GM23248 (cell line): Measurements from ENCODE around the gene TUSC2.

Experiments used
- EZH2 ChIP-seq: fragments of 200-600 bp; sonication (generic); IDR thresholded peaks from 2 replicates; pipeline ENCODE4 v1.6.1; 2018; ENCODE audit warnings: antibody characterized with exemption, mild to moderate bottlenecking; ENCODE audit not compliant: insufficient read depth, poor library complexity, severe bottlenecking
- EZH2phosphoT487 ChIP-seq: fragments of 200-600 bp; sonication (generic); IDR thresholded peaks from 2 replicates; pipeline ENCODE4 v1.6.1; 2018; ENCODE audit warnings: antibody characterized with exemption, moderate library complexity, mild to moderate bottlenecking, low read depth; ENCODE audit not compliant: insufficient read depth

DNA sequence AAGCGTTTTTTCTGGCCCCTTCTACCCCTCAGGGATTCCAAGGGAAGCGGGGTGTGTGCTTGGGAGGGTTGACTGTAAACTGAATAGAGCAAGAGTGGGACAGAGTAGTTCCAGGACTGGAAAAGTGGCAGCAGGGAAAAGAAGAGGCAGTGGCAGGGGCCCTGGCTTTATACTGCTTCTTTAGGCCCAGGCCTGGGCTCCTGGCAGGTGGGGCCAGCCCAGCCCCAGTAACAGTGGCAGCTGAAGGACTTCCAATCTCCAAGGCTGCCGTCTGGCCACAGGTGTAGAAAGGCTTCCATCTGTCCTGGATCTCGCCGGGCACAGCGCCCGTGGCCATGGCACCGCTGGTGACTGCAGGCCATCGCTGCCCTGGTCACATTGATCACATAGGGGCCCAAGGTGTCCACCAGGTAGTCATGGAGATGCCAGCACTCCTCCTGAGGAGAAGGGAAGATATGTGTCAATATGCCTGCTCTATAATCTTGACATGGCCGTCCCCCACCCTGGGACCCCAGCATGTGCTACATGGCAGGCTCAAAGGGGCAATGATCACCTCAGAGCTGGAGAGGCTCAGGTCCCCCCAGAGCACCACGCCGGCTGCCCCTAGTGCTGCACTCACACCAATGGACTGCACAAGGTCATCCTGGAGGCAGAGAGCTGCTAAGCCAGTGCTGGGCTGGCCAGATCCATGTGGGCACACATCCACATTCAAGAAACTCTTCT lies 34.8 kb downstream of the TUSC2 start:
- TF ChIP-seq EZH2: no peak
- TF ChIP-seq EZH2phosphoT487: no peak
